Renal pelvis (tissue), 4 donors: Measurements from ENCODE around the gene ULK4. TPM values are rescaled to one million over a fixed set of nuclear protein-coding genes. Genes with fewer than 3 reads are reported as not detected.

Experiments used
- DNase-seq: peaks from one replicate; pipeline ENCODE4 v3.0.0-alpha.2; 2013
- polyA plus RNA-seq, 3 donors: library from polyadenylated mRNA; unstranded; fragments of 120-200 nt; gene quantifications; one replicate each; pipeline ENCODE4 v1.2.1, GENCODE V29; 2013; ENCODE audit not compliant: insufficient read length in 3 of 3

The ULK4 gene
- polyA plus RNA-seq, 3 donors, result 4.9 to 5.6 (median 4.9) TPM

GRCh38 chr3:41267975-41268640 lies 693.8 kb downstream of the ULK4 start:
- DNase-seq, result no peak

- DNase-seq, result no peak
These were observed 696.1 kb downstream of the ULK4 start for GRCh38 chr3:41265823-41266273.

- DNase-seq, result no peak
These were observed 696.8 kb downstream of the ULK4 start for GRCh38 chr3:41265011-41265545.

- no peak for DNase-seq
These were observed 701.8 kb downstream of the ULK4 start for GRCh38 chr3:41260063-41260450.

- DNase-seq, result no peak
These were observed 702.3 kb downstream of the ULK4 start for GRCh38 chr3:41259449-41260062.

- DNase-seq, result no peak
These were observed 703.6 kb downstream of the ULK4 start for GRCh38 chr3:41258239-41258800.

GRCh38 chr3:41251593-41251992 lies 710.3 kb downstream of the ULK4 start:
- DNase-seq, result no peak

- no peak for DNase-seq
These were observed 711.1 kb downstream of the ULK4 start for GRCh38 chr3:41250825-41251224.

GRCh38 chr3:41249318-41249717 lies 712.6 kb downstream of the ULK4 start:
- no peak for DNase-seq

- DNase-seq, result no peak
These were observed 713.4 kb downstream of the ULK4 start for GRCh38 chr3:41248525-41248924.

GRCh38 chr3:41247055-41248004 lies 714.6 kb downstream of the ULK4 start:
- DNase-seq, result no peak

GRCh38 chr3:41244620-41245336 lies 717.1 kb downstream of the ULK4 start:
- DNase-seq, result no peak

GRCh38 chr3:41243183-41243582 lies 718.7 kb downstream of the ULK4 start:
- DNase-seq, result no peak

GRCh38 chr3:41241800-41242571 lies 719.9 kb downstream of the ULK4 start:
- no peak for DNase-seq

GRCh38 chr3:41241161-41241560 lies 720.7 kb downstream of the ULK4 start:
- DNase-seq, result no peak

GRCh38 chr3:41239587-41239986 lies 722.3 kb downstream of the ULK4 start:
- DNase-seq, result no peak

GRCh38 chr3:41237907-41238306 lies 724.0 kb downstream of the ULK4 start:
- DNase-seq, result no peak

- DNase-seq, result no peak
These were observed 725.7 kb downstream of the ULK4 start for GRCh38 chr3:41236228-41236627.

GRCh38 chr3:41234823-41235721 lies 726.8 kb downstream of the ULK4 start:
- DNase-seq, result no peak
